Stimulated activated CD4-positive, alpha-beta T cell treated with anti-CD3 and anti-CD28 coated beads, Interleukin-4, amount 100 ng/mL, for 4 hours (primary cell): ENCODE measurements around the gene LIMS4.
"Not testable (repeated sequence)": the region's sequence is repeated elsewhere in the genome, so short reads cannot be mapped to it uniquely, and the experiment has no call there.

Experiments
- DNase-seq, 2 experiments: peaks; one replicate each; pipeline ENCODE4 v3.0.0-alpha.2; 2020

The LIMS4 gene, protein sequence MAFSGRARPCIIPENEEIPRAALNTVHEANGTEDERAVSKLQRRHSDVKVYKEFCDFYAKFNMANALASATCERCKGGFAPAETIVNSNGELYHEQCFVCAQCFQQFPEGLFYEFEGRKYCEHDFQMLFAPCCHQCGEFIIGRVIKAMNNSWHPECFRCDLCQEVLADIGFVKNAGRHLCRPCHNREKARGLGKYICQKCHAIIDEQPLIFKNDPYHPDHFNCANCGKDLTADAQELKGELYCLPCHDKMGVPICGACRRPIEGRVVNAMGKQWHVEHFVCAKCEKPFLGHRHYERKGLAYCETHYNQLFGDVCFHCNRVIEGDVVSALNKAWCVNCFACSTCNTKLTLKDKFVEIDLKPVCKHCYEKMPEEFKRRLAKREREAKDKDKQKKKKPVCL

DNA sequence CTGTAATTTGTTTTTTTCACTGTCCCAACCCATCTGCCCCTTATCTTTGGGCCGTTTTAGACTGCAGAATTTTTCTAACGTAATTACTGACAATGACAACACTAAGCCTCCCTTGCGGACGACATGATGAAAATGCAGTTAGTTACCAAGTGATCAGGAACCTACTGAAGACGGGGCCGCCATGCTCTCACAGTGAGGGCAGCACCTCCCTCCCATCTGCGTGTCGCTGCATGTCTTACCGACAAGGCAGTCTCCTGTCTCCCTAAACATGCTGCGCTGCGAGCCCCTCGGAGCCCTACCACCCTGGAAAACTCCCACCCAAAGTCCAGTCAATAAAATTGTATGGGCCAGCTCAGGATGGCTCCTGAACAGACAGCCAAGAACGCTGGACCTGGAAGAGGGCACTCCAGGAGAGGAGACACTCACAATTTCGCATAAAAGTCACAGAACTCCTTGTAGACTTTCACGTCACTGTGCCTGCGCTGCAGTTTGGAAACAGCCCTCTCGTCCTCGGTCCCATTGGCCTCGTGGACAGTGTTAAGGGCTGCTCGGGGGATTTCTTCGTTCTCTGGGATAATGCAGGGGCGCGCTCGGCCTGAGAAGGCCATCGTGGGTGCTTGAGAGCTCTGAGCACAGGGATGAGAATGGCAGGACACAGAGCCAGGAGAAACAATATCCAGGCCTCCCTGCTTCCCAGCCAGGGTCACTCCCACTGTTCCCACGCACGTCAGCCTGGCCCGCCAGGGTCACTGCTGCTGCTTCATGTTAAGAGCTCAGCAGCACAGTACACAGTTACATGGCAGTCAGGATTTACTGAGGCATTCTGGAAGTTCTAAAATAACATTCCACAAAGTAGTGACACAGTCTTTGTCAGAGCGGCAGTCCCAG, at the start of gene LIMS4:
TSS of gene LIMS4 (minus strand) at position 646 of the 888 bp plus-strand sequence. CDS start at position 608, 38 bp downstream.
- DNase-seq: not testable (repeated sequence)

DNA sequence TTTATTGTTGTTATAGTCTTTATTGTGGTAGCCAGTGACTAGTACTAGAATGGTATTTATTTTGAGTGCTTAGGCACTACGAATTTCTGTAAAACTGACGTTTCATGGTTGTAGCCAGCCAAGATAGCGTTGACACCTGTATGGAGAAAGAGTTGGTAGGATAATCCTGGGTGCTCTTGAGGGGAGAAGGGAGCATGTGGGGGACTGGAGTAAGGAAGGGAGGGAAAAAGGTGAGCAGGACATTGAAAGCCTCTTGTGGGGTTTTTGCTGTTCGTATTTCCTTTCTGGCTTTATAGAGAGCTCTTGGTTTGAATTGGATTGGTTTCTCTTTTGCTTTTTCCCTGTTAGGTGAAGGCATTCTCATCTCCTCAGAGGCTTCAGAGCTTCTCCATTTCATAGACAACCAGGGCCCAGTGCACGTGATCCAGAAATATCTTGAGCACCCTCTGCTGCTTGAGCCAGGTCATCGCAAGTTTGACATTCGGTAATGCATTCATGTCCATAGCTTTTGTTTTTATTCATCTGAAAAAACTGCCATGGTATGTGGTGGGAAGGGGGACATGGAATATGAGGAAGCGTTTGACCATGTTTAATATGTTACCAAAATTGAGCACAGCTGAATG, 27.2 kb upstream of the LIMS4 start:
- not testable (repeated sequence) for DNase-seq

GRCh38 chr2:110496027-110496426, 23.4 kb upstream of the LIMS4 start:
- not testable (repeated sequence) for DNase-seq

DNA sequence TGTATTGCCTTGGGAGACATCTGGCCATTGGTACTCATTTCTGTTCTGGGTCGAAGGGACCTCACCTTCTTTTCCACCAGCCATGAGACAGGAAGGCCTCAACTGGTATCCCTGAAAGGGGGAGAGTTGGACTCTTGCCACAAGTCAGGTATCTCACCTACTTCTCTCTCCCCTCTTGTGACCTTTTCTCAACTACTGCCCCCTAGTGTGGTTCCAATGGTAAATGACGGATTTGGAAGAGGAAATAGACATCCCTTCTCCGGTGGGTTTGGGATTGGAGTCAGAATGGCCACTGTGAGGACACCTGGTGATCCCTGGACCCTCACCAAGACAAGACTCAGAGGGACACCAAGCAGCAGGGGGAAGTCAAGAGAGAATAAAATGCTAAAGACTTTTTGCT, 21.9 kb upstream of the LIMS4 start:
- DNase-seq: not testable (repeated sequence)

DNA sequence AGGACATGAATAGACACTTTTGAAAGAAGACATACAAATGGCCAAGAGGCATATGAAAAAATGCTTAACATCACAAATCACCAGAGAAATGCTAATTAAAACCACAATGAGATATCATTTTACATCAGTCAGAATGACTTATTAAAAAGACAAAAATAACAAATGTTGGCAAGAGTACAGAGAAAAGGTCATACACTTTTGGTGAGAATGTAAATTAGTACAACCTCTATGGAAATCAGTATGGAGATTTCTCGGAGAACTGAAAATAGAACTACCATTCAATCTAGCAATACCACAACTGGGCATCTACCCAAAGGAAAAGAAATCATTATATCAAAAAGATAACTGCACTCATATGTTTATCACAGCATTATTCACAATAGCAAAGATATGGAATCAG, 16.4 kb upstream of the LIMS4 start:
- not testable (repeated sequence) for DNase-seq

DNA sequence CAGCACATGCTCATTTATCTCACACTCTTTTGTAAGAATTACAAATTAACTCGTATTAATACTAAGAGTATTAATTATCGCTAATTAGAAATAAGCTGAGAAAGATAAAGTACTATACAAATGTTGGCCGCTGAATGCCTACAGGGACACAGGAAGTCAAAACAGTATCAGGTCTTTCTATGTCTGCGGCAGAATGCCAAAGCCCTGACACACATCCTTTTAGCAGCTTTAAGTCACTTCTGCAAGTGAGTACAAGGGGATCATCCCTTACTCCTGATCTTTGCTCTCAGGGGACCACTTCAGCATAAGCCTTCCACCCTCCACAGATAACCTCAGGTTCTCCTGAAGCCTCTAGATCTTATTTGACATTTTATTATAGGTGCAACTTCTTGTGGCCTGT, 10.1 kb upstream of the LIMS4 start:
- DNase-seq: not testable (repeated sequence)

DNA sequence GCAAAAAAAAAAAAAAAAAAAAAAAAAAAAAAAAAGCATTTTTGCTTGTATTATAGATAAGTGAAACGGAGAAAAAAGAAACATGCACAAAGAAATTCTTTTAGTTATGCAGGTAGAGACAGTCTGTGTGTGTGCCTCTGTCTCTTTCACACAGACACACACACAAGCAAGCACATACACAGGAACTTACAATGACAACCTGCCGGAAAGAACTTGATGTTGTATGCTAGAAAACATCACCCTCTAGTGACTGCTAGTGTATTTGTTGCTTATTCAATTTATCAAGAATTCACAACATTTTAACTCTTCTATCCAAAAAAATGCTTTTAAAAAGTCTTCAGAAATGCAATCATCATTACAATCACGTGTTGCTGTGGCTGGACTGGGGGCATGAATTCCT, 8.6 kb upstream of the LIMS4 start:
- DNase-seq: not testable (repeated sequence)

DNA sequence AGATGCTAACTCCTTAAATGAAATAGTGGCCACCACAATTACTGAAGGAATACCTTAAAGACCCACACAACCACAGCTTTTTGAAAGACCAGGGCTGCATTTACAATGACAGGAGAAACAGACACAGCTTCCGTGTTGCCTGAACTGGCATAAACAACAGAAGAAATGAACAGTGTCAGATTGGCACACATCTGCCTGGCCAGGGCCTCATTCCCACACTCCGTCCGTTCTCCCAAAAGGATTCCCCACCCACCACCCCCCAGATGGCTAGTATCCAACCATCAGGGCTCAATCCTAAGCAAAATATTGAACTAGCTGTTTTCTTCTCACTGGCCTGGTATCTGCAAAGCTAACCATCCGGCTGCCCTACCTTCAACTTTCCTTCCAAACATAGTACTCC, 7.5 kb upstream of the LIMS4 start:
- not testable (repeated sequence) for DNase-seq

DNA sequence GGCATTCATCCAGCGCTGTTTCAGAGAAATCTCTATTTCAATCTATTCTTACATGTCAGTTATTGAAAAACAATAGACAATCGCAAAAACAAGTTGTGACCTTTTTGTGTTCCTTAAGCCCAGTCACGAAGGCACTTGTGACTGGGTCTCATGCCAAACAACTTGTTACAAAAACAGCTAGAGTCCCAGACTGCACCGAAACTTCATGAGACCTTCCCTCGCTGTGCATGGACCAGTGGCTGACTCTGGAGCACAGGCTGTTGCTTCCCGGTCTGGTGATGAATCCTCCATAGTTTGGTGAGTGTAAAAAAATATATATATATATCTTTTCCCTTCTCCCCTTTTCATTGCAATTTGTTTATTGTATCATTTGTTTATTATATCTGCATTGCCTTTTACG, 4.8 kb upstream of the LIMS4 start:
- not testable (repeated sequence) for DNase-seq

GRCh38 chr2:110476952-110477351, 4.3 kb upstream of the LIMS4 start:
- DNase-seq: not testable (repeated sequence)

- not testable (repeated sequence) for DNase-seq
Observed at GRCh38 chr2:110475627-110476359, 3.2 kb upstream of the LIMS4 start.

- not testable (repeated sequence) for DNase-seq
Observed at GRCh38 chr2:110474898-110475297, 2.3 kb upstream of the LIMS4 start.

DNA sequence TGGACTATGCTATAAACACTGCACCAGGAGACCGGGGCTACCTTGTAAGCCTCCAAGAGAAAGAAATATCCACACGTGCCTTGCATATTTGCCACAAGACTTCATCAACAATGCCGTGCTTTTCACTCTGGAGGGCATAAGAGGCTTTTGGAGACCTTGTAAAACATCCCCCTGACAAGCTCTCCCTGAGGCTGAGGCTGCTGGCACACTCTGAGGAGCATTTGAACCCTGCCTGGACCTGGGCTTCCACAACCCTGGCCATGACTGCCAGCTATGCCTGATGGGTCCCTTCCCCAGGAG, 393 bp upstream of the LIMS4 start:
- not testable (repeated sequence) for DNase-seq

DNA sequence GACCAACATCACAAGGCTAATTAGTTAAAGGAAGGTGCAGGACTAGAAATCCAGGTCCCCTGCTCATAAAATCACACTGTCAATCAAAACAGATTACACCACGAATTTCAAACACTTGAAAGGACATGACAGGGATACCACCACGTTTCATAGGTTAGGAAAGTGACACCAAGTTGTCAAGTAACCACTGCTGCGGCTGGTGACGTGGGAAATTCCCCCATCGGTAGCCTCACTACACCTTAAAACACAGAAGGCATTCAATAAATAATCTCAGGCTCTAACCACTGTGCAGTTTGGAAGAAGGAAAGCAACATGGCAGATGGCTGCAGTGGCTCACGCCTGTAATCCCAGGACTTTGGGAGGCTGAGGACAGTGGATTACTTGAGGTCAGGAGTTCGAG, 3.7 kb downstream of the LIMS4 start:
- not testable (repeated sequence) for DNase-seq

- DNase-seq: not testable (repeated sequence)
Observed at GRCh38 chr2:110465312-110465711, 7.3 kb downstream of the LIMS4 start.

GRCh38 chr2:110462458-110462857, 10.2 kb downstream of the LIMS4 start:
- DNase-seq: not testable (repeated sequence)

DNA sequence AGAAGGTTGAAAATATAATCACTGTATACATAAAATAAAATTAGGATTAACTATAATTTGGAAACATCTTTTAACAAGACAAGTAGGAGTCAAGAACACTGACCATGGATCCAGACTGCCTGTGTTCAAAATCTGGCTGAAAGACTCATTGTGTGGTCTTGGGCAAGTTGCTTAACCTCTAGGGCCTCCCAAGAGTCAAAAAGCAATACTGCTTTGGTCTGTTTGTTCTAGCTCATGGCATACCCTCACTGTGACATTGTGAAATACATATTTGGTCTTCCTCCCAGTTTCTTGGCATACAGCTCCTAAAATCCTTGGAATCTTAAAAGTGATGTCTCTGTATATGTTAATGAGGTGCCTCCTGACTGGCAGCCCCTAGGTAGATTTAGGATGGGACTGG, 12.3 kb downstream of the LIMS4 start:
- not testable (repeated sequence) for DNase-seq

- DNase-seq: not testable (repeated sequence)
Observed at GRCh38 chr2:110457214-110457590, 15.4 kb downstream of the LIMS4 start.

DNA sequence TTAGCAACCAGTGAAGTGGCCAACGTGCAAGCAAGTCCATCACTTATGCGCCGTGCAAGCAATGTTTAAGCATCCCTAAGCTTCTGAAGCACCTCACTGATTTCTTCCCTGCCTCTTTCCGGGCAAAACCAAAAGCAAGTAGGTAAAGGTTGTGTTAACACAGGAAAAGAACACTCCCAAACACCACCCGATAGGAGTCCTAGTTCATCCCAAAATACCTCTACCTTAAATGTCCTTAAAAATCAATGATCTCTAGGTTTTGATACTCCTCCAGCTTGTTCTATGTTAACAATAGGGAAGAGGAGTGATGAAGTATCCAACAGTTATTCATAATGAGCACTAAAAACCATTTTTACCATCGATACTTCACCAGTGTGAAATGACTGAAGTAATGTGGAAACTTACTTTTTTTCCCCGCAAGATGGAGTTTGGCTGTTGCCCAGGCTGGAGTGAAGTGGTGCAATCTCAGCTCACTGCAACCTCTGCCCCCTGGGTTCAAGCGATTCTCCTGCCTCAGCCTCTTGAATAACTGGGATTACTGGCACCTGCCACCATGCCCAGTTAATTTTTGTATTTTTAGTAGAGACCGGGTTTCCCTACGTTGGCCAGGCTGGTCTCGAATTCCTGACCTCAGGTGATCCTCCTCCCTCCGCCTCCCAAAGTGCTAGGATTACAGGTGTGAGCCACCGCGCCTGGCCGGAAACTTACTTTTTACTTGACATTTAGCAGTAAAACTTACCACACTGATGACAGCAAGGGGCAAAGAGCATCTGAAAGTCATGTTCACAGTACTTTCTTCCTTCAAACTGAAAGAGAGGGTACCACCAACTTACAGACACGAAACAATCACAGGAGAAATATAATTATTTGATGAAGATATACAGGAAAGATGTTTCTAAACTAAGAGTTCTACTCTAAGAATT, 16.1 kb downstream of the LIMS4 start:
- not testable (repeated sequence) for DNase-seq

- not testable (repeated sequence) for DNase-seq
Observed at GRCh38 chr2:110455080-110455670, 17.4 kb downstream of the LIMS4 start.

DNA sequence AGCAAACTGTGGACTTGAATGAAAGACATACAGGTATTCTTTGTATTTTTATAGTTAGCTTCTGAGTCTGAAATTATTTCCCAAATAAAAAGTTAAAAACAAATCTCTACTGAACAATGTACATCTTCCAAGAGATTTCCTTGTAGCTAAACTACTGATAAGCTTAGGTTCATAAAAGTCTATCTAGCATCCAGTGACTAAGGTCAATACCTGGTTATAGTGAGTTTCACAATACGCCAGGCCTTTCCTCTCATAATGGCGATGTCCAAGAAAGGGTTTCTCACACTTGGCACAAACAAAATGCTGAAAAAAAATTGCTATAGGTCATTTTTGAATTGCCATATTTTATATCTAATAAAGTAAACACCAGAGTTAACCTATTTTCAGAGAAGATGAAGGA, 21.7 kb downstream of the LIMS4 start:
- not testable (repeated sequence) for DNase-seq
